ENCODE results near the gene EPS8L3. TPM values are rescaled to one million over a fixed set of nuclear protein-coding genes. Genes with fewer than 3 reads are reported as not detected.

Gene EPS8L3
- total RNA-seq, 1 donor from 2014 or later: not detected

DNA sequence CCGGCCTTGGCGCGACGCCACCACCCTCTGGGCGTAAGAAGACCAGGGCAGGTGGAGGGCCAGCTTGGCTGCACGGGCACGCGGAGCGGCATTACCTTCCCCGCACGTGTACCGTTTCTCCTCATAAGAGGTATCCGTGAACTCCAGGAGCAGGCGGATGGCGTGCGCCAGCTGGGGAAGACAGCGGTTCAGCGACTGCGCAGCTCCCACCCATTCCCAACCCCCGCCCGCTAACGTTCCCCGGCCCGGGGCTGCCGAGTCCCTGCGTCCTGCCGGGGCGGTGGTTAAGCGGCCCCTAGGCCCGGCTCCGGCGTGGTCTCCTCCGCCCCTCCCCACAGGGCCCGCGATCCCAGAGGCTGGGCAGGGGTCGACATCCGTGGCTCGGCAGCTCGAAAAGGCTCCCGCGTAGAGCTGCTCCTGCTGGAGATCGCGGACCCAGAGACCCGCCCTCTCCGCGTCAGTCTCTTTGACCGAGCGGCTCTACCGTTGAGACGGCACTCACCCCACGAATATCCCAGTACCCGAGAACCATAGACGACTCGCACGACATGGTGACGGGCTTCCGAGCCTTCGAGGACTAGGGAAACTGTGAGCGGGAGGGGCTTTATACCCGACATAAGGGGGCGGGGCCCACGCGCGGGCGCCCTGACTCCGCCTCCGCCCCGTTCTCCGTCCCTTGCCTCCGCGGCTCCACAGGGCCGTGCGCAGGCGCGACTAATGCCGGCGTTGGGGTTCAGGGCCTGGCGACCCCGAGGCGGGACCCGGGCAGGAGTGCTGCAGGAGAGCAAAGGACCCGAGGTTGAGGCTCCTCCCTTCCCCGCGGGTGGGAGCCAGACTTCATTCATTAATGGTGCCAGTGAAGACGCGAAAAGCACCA, 23.7 kb downstream of the EPS8L3 start:
- peak; percentile 80 for DNase-seq (ENCODE audit: low spot score)

GRCh38 chr1:109733236-109733870, 30.4 kb downstream of the EPS8L3 start:
- no peak for DNase-seq (ENCODE audit: low spot score)

DNA sequence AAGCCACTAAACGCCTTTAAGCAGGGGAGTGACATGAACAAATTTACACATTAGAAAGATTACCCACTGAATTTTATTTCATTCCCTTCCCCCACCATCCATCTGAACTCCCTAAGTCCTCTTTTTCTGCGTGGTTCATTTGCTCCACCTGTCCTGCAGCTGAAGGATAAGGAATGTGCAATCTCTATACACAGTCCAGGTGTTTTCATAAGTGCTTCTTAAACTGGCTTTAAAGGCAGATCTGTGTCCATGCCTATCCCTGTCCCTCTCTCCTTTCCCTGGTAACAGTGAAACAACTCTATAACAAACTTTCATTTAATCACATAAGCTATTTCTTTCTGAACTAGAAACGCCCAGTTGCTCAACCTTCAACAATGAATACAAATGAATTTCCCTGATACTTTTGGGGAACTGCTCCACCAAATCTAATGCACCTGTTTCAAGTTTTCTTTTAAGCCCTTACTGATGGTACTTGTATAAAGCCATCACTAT, 31.3 kb downstream of the EPS8L3 start:
- no peak for DNase-seq (ENCODE audit: low spot score)

DNA sequence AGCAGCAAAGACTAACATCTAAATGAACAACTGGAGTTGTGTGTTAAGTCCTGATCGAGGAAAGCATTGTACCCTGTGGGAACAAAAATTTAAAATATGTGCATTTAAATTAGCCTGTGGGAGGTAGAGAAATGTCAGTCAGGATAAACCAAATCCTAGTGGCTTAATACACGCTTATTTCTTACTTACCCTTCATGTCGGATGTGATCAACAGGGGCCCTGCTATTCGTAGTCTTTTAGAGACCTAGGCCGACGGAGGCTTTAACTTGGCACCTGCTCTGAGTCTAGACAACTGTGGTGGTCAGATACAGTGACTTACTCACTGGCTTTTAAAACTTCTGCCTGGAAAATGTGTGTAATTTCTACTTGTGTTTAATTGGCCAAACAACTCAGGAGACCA, 33.1 kb downstream of the EPS8L3 start:
- DNase-seq (ENCODE audit: low spot score): no peak

DNA sequence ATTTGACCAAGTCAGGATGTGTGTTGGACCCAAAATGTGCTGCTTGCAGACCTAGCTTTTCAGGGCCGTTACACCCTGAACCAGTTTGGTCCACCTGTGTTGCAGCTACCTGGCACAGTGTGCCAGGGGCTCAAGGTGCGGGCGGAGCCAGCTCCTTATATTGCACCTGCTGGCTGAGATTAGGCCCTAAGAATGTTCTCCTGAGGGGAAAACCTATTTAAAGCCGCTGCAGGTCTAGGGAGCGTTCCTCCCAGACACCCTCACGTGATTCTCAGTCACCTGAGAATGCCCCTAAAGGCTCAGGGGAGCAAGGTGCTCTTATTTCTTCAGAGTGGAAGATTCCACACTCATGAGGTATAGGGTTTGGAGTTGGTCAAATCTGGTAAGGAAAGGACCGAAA, 34.9 kb downstream of the EPS8L3 start:
- DNase-seq (ENCODE audit: low spot score): no peak

DNA sequence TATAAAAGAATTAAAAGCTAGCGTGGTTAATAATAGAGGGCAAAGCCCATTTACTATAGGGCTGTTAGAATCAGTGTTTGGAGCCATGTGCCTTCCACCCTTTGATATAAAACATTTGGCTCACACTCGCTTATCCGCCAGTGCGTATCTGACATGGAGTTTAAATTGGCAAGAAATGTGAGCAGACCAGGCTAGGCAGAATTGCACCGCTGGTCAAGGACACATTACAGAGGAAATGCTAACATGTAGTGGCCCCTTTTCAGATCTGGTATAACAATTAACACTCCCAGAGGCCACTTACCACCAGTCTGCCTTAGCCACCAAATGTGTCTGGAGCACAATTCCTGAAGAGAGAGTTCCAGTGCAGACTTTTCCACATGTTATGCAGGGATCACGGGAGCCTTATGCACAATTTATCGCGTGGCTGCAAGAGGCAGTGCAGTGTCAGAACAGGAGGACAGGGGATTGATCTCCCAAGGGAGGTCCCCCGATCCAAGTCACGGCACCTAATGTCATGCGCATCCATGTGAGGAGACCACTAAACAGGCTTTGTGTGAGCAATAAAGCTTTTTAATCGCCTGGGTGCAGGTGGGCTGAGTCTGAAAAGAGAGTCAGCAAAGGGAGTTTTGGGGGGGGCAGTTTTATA, 36.9 kb downstream of the EPS8L3 start:
- DNase-seq (ENCODE audit: low spot score): no peak

DNA sequence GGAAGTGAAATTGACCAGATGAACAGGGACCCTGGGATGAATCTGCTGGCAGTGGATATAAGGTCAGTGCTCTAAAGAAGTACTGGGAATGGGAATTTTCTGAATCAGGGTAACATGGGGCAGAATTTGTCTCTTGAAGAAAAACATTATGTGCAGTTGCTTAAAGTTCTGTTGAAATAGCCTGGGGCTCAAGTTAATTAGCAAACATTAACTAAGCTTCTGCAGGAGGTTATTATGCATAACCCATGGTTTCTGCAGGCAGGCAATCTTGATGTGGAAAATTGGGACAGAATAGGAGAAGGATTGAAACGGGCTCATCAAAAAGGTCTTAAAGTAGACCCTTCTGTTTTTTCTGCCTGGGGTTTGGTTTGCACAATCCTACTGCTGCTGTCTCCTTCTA, 37.7 kb downstream of the EPS8L3 start:
- DNase-seq (ENCODE audit: low spot score): no peak

GRCh38 chr1:109725510-109725909, 38.2 kb downstream of the EPS8L3 start:
- DNase-seq (ENCODE audit: low spot score): no peak

DNA sequence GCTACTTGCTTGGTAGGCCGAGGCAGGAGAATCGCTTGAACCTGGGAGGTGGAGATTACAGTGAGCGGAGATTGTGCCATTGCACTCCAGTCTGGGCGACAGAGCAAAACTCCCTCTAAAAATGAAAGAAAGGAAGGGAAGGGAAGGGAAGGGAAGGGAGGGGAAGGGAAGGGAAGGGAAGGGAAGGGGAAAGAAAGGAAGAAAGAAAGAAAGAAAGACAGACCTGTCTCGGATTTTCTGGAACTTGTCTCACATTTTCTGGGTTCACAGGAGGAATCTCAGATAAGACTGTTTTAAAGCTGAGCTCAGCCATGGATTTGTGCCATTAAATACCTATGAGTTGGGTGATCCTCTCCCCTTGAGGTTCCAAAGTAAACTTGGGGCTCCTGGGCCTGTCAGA, 38.8 kb downstream of the EPS8L3 start:
- DNase-seq (ENCODE audit: low spot score): no peak

DNA sequence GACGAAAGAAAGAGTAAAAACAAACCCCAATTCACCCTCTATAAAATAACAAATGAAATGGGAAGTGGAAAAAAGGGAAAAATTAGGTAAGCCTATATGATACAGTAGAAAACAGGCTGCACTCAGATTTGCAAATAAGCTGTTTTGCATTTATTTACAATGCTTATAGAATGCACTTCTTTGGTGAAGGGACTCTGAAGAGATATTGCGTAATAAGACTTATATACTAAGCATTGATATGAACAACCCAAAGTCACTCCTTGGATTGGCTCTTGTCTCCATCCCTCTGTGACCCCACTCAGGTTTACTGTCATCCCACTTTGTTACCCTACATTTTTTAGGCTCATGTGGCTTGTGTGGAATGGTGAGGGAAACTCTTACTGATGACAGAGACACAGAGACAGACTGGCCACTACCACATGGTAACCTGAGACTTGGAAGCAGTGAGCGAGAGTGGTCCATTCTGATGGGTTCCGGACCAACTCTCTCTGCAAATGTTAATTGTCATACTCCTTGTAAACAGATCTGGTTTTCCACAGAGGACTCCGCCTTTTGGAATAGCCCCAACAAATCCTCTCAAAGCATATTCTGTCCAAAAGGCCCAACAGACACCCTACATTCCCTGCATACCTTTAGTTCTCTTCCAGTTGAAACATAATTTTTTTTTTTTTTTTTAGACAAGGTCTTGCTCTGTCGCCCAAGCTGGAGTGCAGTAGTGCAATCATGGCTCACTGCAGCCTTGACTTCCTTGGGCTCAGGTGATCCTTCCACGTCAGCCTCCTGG, 40.6 kb downstream of the EPS8L3 start:
- DNase-seq (ENCODE audit: low spot score): peak; percentile 61

- no peak for DNase-seq (ENCODE audit: low spot score)
Measured at GRCh38 chr1:109721971-109722370, 41.8 kb downstream of the EPS8L3 start.

GRCh38 chr1:109721042-109721441, 42.7 kb downstream of the EPS8L3 start:
- DNase-seq (ENCODE audit: low spot score): no peak

- no peak for DNase-seq (ENCODE audit: low spot score)
Measured at GRCh38 chr1:109719337-109719837, 44.3 kb downstream of the EPS8L3 start.

DNA sequence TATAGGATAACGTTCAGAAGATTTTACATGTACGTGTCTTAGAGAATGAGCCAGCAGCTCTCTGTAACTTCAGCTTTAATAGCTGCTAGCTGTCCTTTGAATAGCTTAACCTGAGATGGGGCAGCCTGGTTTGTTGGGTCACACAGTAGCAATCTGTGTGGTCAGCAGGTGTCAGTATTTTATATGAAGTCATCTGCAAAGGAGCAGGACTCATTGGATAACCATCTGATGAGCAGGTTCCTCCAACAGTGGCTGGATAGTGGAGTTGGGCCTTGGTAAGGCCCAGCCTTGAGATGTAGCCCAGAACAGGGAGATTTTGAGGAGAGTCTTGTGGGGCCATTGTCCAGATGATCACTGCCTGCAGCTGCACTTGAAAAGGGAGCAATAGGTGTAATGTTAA, 45.2 kb downstream of the EPS8L3 start:
- DNase-seq (ENCODE audit: low spot score): no peak

DNA sequence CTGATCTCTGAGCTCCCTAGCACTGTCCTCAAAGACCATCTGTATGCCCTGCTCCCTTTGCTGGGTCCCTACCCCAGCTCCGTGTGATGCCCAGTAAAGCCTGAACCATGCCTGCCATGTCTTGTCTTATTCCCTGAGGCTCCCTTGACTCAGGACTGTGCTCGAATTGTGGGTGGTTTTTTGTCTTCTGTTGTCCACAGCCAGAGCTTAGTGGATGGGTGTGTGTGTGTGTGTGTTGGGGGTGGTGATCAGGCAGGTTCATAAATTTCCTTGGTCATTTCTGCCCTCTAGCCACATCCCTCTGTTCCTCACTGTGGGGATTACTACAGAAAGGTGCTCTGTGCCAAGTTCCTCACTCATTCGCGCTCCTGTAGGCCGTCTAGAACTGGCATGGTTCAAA, 46.0 kb downstream of the EPS8L3 start:
- DNase-seq (ENCODE audit: low spot score): no peak

- DNase-seq (ENCODE audit: low spot score): no peak
Measured at GRCh38 chr1:109716570-109717090, 47.1 kb downstream of the EPS8L3 start.

DNA sequence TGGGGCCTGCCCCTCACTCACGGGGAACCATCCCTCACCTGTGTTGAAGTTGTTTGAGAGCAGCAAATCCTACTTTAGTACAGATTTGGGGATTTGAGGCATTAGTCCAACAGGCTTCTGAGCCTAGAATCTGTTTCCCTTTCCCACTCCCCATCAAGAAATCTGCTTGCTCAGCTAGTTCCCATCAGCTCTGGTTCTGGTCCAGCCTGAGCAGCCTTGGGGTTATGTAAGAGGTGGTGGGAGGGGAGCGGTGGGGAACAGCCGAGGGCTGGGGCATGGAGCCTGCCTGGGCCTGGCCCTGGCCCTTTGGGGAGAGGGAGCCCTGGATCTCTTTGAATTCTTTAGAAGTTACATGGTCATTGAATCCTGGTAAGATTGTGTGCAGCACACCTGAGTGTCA, 47.6 kb downstream of the EPS8L3 start:
- DNase-seq (ENCODE audit: low spot score): no peak

DNA sequence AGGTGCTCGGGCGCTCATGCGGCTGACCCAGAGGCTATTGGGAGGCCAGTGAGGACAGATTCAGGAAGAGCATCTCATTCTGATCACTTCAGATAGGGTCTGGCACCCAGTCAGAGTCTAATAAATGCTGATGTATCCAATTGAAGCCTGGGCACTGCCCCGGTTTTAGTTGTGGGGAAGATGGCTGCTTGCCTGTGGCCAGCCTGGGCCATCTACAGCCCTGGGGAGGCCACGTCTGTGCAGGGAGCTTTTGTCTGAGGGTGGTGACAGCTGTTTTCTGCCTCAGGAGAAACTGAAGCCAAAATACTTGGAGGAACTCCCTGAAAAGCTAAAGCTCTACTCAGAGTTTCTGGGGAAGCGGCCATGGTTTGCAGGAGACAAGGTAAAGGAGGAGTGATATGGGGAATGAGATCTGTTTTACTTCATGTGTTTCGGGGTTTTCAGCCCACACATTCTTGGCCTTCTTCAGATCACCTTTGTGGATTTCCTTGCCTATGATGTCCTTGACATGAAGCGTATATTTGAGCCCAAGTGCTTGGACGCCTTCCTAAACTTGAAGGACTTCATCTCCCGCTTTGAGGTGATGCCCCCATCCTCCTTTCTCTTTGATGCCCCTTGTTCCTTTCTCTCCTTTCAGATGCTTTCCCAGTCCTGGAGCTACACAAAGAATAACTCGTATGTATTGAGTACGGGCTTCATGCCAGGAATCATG, 48.9 kb downstream of the EPS8L3 start:
- no peak for DNase-seq (ENCODE audit: low spot score)

DNA sequence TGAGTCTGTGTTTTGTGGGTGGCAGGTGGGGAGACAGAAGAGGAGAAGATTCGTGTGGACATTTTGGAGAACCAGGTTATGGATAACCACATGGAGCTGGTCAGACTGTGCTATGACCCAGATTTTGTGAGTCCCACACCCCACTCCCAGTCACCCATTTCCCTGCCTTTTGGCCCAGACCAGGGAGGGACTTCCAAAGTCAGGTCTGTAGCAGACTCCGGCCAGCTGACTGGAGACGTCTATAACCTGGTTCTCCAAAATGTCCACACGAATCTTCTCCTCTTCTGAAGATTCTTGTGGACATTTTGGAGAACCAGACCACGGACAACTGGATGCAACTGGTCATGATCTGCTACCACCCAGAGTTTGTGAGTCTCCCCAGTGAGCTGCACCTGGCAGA, 50.1 kb downstream of the EPS8L3 start:
- no peak for DNase-seq (ENCODE audit: low spot score)

DNA sequence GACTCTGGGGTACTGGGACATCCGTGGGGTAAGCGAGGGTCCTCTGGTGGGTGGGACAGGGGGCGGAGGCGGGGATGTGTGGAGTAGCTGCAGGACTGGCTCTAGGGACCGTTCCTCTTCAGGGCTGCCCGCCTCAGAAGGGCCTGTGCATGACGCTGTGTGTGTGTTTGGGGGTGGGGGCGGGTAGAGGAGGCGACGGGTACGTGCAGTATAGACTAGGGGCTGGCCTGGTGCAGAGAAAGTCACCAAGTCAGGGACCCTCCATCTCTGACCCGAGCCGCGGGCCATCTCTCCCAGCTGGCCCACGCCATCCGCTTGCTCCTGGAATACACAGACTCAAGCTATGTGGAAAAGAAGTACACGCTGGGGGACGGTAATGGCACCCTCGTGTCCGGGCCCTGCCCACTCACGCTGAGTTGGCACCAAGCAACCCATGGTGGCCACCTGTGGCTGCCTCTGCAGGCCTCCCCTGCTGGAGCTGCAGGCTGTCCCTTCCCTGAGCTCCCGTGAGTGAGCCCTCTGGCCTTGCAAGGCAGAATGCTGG, 51.3 kb downstream of the EPS8L3 start:
- no peak for DNase-seq (ENCODE audit: low spot score)
